ENCODE data around the gene MIEF1. TPM values are rescaled to one million over a fixed set of nuclear protein-coding genes. Genes with fewer than 3 reads are reported as not detected.
"Not testable (repeated sequence)": the region's sequence is repeated elsewhere in the genome, so short reads cannot be mapped to it uniquely, and the experiment has no call there.

The MIEF1 gene
- total RNA-seq, 1 donor from 2014 or later = 27.7 TPM

DNA sequence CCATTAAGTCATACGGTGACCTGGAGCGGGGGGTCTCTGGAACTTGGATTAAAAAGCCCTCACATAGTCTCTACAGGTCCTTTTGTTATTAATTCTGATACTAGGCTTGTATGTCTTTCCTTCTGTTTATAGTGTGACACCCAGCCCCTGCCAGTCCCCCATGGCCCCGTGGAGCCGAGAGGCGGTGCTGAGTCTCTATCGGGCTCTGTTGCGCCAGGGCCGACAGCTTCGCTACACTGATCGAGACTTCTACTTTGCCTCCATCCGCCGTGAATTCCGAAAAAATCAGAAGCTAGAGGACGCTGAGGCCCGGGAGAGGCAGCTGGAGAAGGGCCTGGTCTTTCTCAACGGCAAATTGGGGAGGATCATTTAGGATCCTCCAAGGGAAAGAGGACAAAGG lies 2.0 kb downstream of the MIEF1 start:
- H3K36me3 ChIP-seq = peaks cover 52% of the 10 kb centered on the region
- TF ChIP-seq, protein P1, sequence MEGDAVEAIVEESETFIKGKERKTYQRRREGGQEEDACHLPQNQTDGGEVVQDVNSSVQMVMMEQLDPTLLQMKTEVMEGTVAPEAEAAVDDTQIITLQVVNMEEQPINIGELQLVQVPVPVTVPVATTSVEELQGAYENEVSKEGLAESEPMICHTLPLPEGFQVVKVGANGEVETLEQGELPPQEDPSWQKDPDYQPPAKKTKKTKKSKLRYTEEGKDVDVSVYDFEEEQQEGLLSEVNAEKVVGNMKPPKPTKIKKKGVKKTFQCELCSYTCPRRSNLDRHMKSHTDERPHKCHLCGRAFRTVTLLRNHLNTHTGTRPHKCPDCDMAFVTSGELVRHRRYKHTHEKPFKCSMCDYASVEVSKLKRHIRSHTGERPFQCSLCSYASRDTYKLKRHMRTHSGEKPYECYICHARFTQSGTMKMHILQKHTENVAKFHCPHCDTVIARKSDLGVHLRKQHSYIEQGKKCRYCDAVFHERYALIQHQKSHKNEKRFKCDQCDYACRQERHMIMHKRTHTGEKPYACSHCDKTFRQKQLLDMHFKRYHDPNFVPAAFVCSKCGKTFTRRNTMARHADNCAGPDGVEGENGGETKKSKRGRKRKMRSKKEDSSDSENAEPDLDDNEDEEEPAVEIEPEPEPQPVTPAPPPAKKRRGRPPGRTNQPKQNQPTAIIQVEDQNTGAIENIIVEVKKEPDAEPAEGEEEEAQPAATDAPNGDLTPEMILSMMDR (IDR thresholded peaks at IDR 0.05) = no peak
- no peak overlapping the region for H3K27ac ChIP-seq
- H3K9me3 ChIP-seq = no peaks in the 10 kb centered on the region
- intact Hi-C loops (cut with DNase I) = no loop called here
- ATAC-seq (no peak), DNase-seq (peak; percentile 24)
- H3K4me3 ChIP-seq = no peak overlapping the region
- no peaks in the 10 kb centered on the region for H3K27me3 ChIP-seq (ENCODE audit: low read depth)
- H3K4me1 ChIP-seq = peaks cover 30% of the 10 kb centered on the region

- H3K27ac ChIP-seq; ATAC-seq; H3K9me3 ChIP-seq; H3K4me3 ChIP-seq; H3K27me3 ChIP-seq (ENCODE audit: low read depth); intact Hi-C loops (cut with DNase I): not testable (repeated sequence)
- peak; percentile 24 for DNase-seq
- H3K4me1 ChIP-seq = peaks cover 16% of the 10 kb centered on the region
- peaks cover 82% of the 10 kb centered on the region for H3K36me3 ChIP-seq
These were observed 4.9 kb downstream of the MIEF1 start for GRCh38 chr22:39507021-39507420.

- DNase-seq (no peak), ATAC-seq (no peak)
- Histone ChIP-seq H3K4me3 (no peak overlapping the region), H3K27me3 (ENCODE audit: low read depth) (no peaks in the 10 kb centered on the region), H3K27ac (no peak overlapping the region), H3K4me1 (peaks cover 10% of the 10 kb centered on the region), H3K36me3 (peaks cover 96% of the 10 kb centered on the region), H3K9me3 (no peaks in the 10 kb centered on the region)
- intact Hi-C loops (cut with DNase I) = no loop called here
- TF ChIP-seq, protein P1 (IDR thresholded peaks at IDR 0.05) = no peak
These were observed 6.3 kb downstream of the MIEF1 start for GRCh38 chr22:39508393-39508792.

DNA sequence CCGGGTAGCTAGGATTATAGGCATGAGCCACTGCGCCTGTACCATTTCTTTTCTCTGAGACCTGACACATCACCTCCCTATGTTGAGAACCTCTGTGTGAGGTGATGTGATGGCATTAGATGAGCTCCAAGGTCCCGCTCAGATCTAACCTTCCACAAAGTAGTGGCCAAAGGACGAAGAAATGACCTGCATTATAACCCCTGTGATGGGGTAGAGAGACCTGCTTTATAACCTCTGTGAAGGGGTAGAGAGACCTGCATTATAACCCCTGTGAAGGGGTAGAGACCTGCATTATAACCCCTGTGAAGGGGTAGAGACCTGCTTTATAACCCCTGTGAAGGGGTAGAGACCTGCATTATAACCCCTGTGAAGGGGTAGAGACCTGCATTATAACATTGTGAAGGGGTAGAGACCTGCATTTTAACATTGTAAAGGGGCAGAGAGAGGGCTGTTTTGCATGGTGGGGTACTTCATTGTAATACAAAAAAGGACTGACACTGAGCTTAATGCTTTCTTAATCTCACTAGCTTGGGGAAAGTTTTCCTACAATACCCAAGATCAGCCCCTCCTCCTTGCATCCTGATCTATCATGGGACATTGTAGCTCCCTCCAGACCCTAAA lies 8.5 kb downstream of the MIEF1 start:
- DNase-seq (no peak), ATAC-seq (no peak)
- Histone ChIP-seq H3K27ac (no peak overlapping the region), H3K9me3 (no peaks in the 10 kb centered on the region), H3K4me3 (no peak overlapping the region), H3K27me3 (ENCODE audit: low read depth) (no peaks in the 10 kb centered on the region), H3K36me3 (peaks cover 100% of the 10 kb centered on the region), H3K4me1 (no peaks in the 10 kb centered on the region)
- intact Hi-C loops (cut with DNase I) = no loop called here
- TF ChIP-seq, protein P1 (IDR thresholded peaks at IDR 0.05) = no peak

DNA sequence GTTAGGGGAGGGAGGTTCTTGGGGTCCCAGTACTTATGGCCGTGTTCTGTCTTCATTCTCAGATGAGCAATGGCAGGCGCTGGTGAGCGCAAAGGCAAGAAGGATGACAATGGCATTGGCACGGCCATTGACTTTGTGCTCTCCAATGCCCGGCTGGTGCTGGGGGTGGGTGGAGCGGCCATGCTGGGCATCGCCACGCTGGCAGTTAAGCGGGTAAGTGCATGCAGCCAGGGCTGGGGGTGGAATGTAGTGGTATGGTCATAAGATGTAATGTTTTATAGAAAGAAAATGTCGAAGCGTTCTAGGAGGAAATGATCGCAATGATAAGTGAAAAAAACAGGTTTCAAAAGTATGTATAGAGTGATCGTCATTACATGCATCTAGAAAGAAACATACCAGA lies 9.1 kb downstream of the MIEF1 start:
- DNase-seq (no peak), ATAC-seq (no peak)
- intact Hi-C loops (cut with DNase I) = no loop called here
- H3K4me1 ChIP-seq = no peaks in the 10 kb centered on the region
- no peaks in the 10 kb centered on the region for H3K9me3 ChIP-seq
- no peaks in the 10 kb centered on the region for H3K27me3 ChIP-seq (ENCODE audit: low read depth)
- H3K27ac ChIP-seq = no peak overlapping the region
- TF ChIP-seq, protein P1 (IDR thresholded peaks at IDR 0.05) = no peak
- no peak overlapping the region for H3K4me3 ChIP-seq
- peaks cover 100% of the 10 kb centered on the region for H3K36me3 ChIP-seq

DNA sequence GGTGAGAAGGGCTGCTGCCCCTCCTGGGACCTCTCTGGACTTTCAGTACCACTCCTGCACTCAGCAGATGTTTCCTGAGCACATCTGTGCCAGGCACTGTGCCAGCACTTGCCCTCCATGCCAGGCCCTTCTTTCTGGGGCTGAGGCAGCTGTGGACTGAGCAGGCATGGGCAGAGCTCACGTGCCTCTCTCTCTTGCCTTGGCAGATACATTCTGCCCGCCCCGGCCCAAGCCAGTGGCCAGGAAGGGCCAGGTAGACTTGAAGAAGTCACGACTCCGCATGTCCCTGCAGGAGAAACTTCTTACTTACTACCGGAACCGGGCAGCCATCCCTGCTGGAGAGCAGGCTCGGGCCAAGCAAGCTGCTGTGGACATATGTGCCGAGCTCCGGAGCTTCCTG lies 9.9 kb downstream of the MIEF1 start:
- Histone ChIP-seq H3K36me3 (peaks cover 94% of the 10 kb centered on the region), H3K9me3 (no peaks in the 10 kb centered on the region), H3K27ac (no peak overlapping the region), H3K4me1 (no peaks in the 10 kb centered on the region), H3K27me3 (ENCODE audit: low read depth) (no peaks in the 10 kb centered on the region), H3K4me3 (no peak overlapping the region)
- DNase-seq (no peak), ATAC-seq (no peak)
- TF ChIP-seq, protein P1 (IDR thresholded peaks at IDR 0.05) = no peak
- intact Hi-C loops (cut with DNase I) = no loop called here

Measured in lower lobe of right lung (tissue), 2 donors.